ENCODE results near the gene NHEJ1. TPM values are rescaled to one million over a fixed set of nuclear protein-coding genes. Genes with fewer than 3 reads are reported as not detected.

NHEJ1 gene
- total and polyA plus RNA-seq, 2 donors (not counting 3 experiments of a cell fraction or from before 2014, with no cell fraction given), result 12.8 to 12.9 TPM

DNA sequence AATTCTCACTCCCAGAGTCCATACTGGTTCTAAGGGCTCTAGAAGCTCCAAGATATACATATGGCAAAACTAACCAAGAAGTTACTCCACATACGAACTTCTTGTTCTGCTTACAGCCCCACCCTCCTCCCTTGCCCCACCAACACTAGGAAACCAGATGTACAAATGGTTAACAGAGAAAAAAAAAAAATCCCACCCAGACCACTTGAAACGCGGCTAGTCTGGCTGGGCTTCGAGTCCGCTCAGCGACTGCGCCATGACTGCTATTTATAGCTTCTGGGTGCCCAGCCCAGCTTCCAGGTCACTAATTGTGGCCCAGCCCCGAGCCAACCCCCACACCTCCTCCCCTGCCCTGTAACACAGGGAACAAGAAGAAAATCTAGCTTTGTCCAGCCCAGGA is 52.9 kb downstream of the NHEJ1 start:
- no peaks in the 10 kb centered on the region for H3K9me3 ChIP-seq (replicated peaks; ENCODE audit: control insufficient read depth, insufficient read depth, low read length)
- H3K4me1 ChIP-seq (ENCODE audit: control insufficient read depth, extremely low read depth, insufficient read depth, low read length), result no peaks in the 10 kb centered on the region
- POLR2A ChIA-PET, result no interaction called here
- H2AFZ ChIP-seq (ENCODE audit: low read depth, low read length), result no peak overlapping the region
- BruUV-seq (replicated peaks), result no TSS peak
- TF ChIP-seq EZH2 (IDR thresholded peaks at IDR 0.05; ENCODE audit: borderline replicate concordance, low read depth, low read length, severe bottlenecking) (no peak), JUN (IDR thresholded peaks at IDR 0.05; ENCODE audit: borderline replicate concordance, insufficient read depth, insufficient read length, low read depth) (no peak), MYC (IDR thresholded peaks at IDR 0.05; ENCODE audit: low read depth, low read length) (no peak), FOS (IDR thresholded peaks at IDR 0.05; ENCODE audit: borderline replicate concordance, insufficient read depth, low read length) (no peak), GATA2 (IDR thresholded peaks at IDR 0.05; ENCODE audit: insufficient read depth, insufficient read length, low read depth, low read length) (no peak), POLR2A (IDR thresholded peaks at IDR 0.05; ENCODE audit: low read depth, low read length) (no peak), MAX (IDR thresholded peaks at IDR 0.05; ENCODE audit: insufficient read depth, insufficient read length) (no peak), CTCF (IDR thresholded peaks at IDR 0.05; ENCODE audit: extremely low read depth in 1 of 2, insufficient read depth in 1 of 2, low read depth in 1 of 2, low read length in 2 of 2) (no peak)
- no peak overlapping the region for H3K9ac ChIP-seq (replicated peaks; ENCODE audit: extremely low read depth, insufficient read depth, low read length)
- FAIRE-seq, result no peak
- H4K20me1 ChIP-seq (replicated peaks; ENCODE audit: control insufficient read depth, extremely low read depth, insufficient read depth, low read length), result no peaks in the 10 kb centered on the region
- H3K27me3 ChIP-seq (ENCODE audit: control insufficient read depth in 2 of 2, insufficient read depth in 2 of 2, low read length in 2 of 2), result no peaks in the 10 kb centered on the region
- no peaks in the 10 kb centered on the region for H3K9me1 ChIP-seq (replicated peaks; ENCODE audit: control insufficient read depth, extremely low read depth, insufficient read depth, low read length)
- CTCF ChIA-PET, result interaction anchor here (1.1 to 1.4 kb wide), 3 partner anchors 12 to 78 kb away, joined by 5 to 8 read pairs (median 5); no protein-coding TSS in a partner anchor
- no peak overlapping the region for H3K4me3 ChIP-seq (replicated peaks in 1 of 3; ENCODE audit: insufficient read depth in 1 of 3, low read depth in 1 of 3, low read length in 3 of 3)
- DNase-seq (ENCODE audit: low read depth, low spot score), result no peak
- no peak overlapping the region for H3K27ac ChIP-seq (ENCODE audit: insufficient read depth, low read depth, low read length)
- intact Hi-C loops (cut with micrococcal nuclease) (no loop called here), dilution Hi-C loops (cut with MboI; ENCODE audit: extremely low pct_ligation_motif_present, low sequenced_read_pairs) (no loop called here)
- no peaks in the 10 kb centered on the region for H3K36me3 ChIP-seq (ENCODE audit: control insufficient read depth in 2 of 2, extremely low read depth in 1 of 2, insufficient read depth in 2 of 2, low read length in 2 of 2)
- H3K79me2 ChIP-seq (ENCODE audit: control insufficient read depth, insufficient read depth, low read length), result no peaks in the 10 kb centered on the region
- no peak overlapping the region for H3K4me2 ChIP-seq (ENCODE audit: insufficient read depth, low read length)
